Coronary artery (tissue), 2 donors: ENCODE results near the gene SLC27A2.
"Not testable (repeated sequence)": the region's sequence is repeated elsewhere in the genome, so short reads cannot be mapped to it uniquely, and the experiment has no call there.

Source experiments
- DNase-seq: peaks from one replicate; pipeline ENCODE4 v3.0.0-alpha.2; 2017; ENCODE audit warnings: low spot score
- H3K27ac ChIP-seq, 2 donors: fragments of 200-600 bp; sonication (generic); one replicate each; pipeline ENCODE4 v1.5.1; 2016 to 2019
- H3K4me3 ChIP-seq: fragments of 200-600 bp; sonication (generic); 2 replicates; pipeline ENCODE4 v1.5.1; 2016; ENCODE audit warnings: mild to moderate bottlenecking, moderate library complexity
- TF ChIP-seq, protein P1 (sequence below): fragments of 200-600 bp; sonication (generic); IDR thresholded peaks from one replicate; pipeline ENCODE4 v1.5.1; 2019; ENCODE audit warnings: antibody characterized with exemption

SLC27A2 gene

DNA sequence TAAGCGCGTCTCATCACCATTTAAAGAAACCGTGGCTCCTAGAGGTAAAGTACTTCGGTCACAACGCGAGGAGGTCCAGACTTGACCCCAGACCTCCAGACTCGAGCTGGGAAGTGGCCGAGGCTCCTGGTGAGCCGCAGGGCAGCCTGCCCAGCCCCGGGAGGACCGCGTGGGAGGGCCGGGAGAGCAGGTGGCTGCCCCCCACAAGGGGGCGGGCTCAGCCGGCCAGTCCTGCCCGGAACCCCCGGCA, at the start of gene SLC27A2:
TSS of gene SLC27A2 (plus strand) at position 228 of the 250 bp plus-strand sequence. CDS start 232 bp downstream, outside the sequence.
- TF ChIP-seq, protein P1, sequence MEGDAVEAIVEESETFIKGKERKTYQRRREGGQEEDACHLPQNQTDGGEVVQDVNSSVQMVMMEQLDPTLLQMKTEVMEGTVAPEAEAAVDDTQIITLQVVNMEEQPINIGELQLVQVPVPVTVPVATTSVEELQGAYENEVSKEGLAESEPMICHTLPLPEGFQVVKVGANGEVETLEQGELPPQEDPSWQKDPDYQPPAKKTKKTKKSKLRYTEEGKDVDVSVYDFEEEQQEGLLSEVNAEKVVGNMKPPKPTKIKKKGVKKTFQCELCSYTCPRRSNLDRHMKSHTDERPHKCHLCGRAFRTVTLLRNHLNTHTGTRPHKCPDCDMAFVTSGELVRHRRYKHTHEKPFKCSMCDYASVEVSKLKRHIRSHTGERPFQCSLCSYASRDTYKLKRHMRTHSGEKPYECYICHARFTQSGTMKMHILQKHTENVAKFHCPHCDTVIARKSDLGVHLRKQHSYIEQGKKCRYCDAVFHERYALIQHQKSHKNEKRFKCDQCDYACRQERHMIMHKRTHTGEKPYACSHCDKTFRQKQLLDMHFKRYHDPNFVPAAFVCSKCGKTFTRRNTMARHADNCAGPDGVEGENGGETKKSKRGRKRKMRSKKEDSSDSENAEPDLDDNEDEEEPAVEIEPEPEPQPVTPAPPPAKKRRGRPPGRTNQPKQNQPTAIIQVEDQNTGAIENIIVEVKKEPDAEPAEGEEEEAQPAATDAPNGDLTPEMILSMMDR: no peak
- no peak within 1 kb of the TSS for H3K27ac ChIP-seq
- DNase-seq: no peak
- H3K4me3 ChIP-seq: peak within 1 kb of the TSS; percentile 73

DNA sequence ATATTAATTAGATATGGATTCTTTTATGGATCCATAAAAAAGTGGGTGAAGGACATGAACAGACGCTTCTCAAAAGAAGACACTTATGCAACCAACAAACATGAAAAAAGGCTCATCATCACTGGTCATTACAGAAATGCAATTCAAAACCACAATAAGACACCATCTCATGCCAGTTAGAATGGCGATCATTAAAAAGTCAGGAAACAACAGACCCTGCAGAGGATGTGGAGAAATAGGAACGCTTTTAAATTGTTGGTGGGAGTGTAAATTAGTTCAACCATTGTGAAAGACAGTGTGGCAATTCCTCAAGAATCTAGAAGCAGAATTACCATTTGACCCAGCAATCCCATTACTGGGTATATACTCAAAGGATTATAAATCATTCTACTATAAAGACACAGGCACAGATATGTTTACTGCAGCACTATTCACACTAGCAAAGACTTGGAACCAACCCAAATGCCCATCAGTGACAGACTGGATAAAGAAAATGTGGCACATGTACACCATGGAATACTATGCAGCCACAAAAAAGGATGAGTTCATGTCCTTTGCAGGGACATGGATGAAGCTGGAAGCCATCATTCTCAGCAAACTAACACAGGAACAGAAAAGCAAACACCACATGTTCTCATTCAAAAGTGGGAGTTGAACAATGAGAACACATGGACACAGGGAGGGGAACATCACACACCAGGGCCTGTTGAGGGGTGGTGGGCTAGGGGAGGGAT, 49.6 kb upstream of the SLC27A2 start:
- DNase-seq, H3K27ac ChIP-seq: not testable (repeated sequence)

DNA sequence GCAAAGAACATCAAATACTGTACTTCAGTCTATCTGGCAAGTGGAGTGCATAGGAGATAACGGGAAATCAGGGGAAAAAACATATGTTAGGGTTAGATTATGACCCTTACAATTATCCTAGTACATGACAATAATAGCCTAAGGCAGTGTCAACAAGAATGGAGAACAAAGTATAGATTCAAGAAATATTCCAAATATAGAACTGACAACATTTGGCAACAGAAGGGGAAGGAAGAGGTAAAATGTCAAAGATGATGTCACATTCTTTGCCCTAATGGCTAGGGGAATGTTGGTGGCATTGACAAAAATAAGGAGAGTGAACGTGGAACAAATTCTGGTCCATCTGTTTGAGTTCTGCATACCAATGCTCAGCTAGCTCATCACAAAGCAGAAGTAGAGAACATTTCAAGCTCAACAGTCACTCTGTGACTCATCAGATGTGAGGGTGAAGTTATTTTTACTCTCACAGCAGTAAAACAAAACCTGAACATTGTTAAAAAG, 47.4 kb upstream of the SLC27A2 start:
- TF ChIP-seq, protein P1: no peak

More for the DNA sequence above, 49.6 kb upstream of the SLC27A2 start:
- not testable (repeated sequence) for H3K4me3 ChIP-seq

DNA sequence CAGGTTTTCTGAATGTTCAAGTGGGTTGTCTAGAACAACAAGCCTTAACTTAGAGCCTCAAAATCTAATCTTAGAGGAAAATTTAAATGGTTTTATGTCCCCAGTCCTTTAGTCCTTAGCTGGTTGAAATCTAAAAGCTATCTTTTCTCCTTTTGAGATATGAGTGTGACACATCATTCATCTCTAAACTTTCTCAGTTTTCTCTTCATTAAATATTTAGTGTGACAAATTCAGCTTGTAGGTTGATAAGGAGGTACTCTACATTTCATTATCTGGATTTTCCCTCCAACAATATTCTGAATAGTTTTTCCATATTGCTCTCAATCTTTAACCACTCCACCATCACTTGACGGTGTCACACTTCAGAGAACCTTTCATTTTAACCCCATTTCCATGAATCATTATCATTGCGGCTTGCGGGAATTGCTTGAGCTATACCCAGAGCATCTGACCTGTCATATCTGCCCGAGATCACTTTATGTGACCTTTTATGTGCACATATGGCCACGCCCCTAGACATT, 46.9 kb upstream of the SLC27A2 start:
- peak overlapping the region; percentile 25 for H3K4me3 ChIP-seq
- no peak for DNase-seq
- TF ChIP-seq, protein P1: no peak
- H3K27ac ChIP-seq: peak overlapping the region in 1 of 2 donors; percentile 75

More for the DNA sequence above, 47.4 kb upstream of the SLC27A2 start:
- DNase-seq: no peak
- Histone ChIP-seq H3K4me3 (peak overlapping the region; percentile 25), H3K27ac (peak overlapping the region in 1 of 2 donors; percentile 75)

DNA sequence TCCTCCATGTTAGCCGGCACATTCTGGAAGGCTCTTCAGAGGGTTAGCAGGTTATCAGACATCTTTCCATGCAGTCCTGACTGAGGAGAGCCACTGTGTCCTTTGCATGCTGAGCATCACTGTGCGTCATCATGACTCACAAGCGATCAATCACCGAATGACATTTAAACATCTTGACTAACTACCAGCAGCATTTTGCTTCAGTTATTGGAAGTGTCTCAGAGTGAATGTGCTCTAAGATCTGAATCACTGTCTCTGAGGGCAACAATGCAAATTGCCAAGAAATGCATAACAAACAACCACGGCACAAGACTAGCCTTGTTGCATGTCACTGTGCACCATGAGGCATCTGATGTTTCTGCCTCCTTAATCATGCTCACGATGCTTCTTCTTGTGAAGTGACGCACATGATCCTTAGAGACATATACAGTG, 44.6 kb upstream of the SLC27A2 start:
- no peak overlapping the region for H3K27ac ChIP-seq
- TF ChIP-seq, protein P1: no peak

DNA sequence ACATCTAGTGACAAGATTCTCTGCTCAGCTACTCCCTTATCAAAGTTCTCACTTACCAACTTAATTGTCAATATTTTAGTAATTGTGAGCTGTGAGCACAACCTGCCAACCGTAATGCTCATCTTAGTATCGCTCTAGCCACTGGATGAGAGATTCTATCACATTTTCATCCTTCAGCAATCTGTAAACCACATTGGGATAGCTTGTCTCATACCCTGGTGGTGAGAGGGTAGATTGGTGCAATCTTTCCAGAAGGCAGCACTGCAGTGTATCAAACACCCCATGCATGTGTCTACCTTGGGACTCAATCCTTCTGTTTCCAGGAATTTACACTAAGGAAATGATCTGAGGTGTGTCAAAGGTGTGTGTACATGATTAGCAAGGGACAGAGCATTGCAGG, 44.1 kb upstream of the SLC27A2 start:
- TF ChIP-seq, protein P1: no peak
- no peak overlapping the region for H3K27ac ChIP-seq
- no peak overlapping the region for H3K4me3 ChIP-seq
- no peak for DNase-seq

More for the DNA sequence above, 44.6 kb upstream of the SLC27A2 start:
- no peak for DNase-seq
- H3K4me3 ChIP-seq: no peak overlapping the region

DNA sequence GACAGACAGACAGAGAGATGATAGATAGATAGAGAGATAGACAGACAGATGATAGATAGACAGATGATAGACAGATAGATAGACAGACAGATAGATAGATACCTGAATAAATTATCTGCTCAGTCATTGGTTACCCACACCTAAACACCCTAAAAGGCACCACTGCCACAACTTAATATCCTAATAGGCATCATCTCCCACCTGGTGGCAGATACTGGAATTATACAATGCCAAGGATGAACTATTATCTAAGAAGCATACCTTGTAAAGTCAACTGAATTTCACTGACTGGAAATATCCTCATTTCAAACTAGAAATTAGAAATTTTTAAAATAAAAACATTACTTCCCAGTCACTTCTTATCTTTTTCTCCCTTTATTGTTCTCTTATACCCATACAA, 43.6 kb upstream of the SLC27A2 start:
- H3K4me3 ChIP-seq: no peak overlapping the region
- no peak overlapping the region for H3K27ac ChIP-seq
- DNase-seq: no peak
- TF ChIP-seq, protein P1: no peak
